GM19324 (cell line): ENCODE data around the gene TCF25.
A peak's percentile ranks its signal among the peaks of the same experiment; 100 is the strongest.
"Not testable (repeated sequence)": the region's sequence is repeated elsewhere in the genome, so short reads cannot be mapped to it uniquely, and the experiment has no call there.

Experiments
- ATAC-seq: cut with Tn5 transposase; IDR thresholded peaks from one replicate; pipeline ENCODE4 v1.9.1; 2021; ENCODE audit warnings: mild to moderate bottlenecking, moderate library complexity; ENCODE audit not compliant: unreplicated experiment, low FRiP score

The TCF25 gene, protein sequence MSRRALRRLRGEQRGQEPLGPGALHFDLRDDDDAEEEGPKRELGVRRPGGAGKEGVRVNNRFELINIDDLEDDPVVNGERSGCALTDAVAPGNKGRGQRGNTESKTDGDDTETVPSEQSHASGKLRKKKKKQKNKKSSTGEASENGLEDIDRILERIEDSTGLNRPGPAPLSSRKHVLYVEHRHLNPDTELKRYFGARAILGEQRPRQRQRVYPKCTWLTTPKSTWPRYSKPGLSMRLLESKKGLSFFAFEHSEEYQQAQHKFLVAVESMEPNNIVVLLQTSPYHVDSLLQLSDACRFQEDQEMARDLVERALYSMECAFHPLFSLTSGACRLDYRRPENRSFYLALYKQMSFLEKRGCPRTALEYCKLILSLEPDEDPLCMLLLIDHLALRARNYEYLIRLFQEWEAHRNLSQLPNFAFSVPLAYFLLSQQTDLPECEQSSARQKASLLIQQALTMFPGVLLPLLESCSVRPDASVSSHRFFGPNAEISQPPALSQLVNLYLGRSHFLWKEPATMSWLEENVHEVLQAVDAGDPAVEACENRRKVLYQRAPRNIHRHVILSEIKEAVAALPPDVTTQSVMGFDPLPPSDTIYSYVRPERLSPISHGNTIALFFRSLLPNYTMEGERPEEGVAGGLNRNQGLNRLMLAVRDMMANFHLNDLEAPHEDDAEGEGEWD

GRCh38 chr16:89873109-89873971 is at the start of gene TCF25:
Gene TCF25, plus strand, starts transcription at chr16:89873592. Its CDS starts 76 bp downstream, at chr16:89873668.
- peak; percentile 45 for ATAC-seq

DNA sequence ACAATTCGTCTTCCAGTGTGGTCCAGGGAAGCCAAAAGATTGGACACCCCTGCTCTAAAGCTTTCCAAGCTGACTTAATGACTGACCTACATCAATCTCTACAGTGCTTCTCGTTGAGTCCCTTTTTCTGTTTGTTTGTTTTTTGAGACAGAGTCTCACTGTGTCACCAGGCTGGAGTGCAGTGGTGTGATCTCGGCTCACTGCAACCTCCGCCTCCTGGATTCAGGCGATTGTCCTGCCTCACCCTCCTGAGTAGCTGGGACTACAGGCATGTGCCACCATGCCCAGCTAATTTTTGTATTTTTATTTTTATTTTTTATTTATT is 49.6 kb upstream of the TCF25 start:
- ATAC-seq, result not testable (repeated sequence)

DNA sequence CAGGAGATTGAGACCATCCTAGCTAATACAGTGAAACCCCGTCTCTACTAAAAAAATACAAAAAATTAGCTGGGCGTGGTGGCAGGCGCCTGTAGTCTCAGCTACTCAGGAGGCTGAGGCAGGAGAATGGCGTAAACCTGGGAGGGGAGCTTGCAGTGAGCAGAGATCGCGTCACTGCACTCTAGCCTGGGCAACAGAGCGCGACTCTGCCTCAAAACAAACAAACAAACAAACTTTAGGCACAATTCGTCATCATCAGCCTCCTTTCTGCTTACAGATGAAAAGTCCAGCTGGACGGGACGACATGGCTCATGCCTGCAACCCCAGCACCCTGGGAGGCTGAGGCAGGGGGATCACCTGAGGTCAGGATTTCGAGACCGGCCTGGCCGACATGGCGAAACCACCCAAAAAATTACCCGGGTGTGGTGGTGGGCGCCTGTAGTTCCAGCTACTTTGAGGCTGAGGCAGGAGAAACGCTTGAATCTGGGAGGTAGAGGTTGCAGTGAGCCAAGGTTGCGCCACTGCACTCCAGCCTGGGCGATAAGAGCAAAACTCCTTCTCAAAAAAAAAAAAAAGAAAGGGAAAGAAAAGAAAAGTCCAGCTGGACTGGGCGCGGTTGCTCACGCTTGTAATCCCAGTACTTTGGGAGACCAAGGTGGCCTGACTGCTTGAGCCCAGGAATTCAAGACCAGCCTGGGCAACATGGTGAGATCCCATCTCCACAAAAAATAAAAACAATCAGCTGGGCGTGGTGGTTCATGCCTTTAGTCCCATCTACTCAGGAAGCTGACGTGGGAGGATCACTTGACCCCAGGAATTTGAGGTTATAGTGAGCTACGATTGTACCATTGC is 46.6 kb upstream of the TCF25 start:
- no peak for ATAC-seq

DNA sequence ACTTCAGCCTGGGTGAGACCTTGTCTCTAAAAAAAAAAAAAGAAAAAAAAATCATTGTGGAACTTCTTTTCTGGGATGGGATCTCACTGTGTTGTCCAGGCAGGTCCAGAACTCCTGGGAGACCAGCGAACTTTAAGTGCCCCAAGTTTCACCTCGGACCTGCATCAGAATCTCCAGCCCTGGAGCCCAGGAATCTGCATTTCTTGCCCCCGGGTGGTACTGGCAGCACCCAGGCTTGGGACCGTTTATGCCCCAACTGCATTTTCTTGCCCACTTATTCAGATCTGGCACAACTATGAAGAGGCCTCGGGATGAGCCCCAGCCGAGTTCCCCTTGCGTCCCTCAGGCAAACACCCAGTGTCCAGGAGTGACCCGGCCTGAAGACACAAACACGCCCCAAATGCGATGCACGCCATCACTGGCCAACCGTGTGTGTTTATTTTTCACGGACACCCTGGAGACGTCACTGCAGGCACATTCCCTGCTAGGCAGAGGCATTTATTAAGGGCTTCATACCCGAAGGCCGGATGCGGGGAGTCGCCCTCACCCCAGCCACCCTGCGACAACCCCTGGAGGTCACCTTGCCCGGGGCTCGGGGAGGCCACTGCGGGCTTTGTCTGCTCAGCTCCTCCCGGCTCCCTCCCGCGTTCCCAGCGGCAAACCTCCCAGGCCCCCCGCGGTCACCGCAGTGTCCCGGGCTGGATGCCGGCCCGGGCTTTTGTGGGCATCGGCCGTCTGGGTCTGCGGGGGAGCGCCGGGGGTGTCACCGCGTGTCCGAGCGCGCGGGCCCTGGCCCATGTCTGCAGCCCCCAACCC is 45.8 kb upstream of the TCF25 start:
- ATAC-seq, result no peak

GRCh38 chr16:89828199-89828869 is 45.1 kb upstream of the TCF25 start, which contains the start of gene SPIRE2:
Gene SPIRE2, plus strand, starts transcription at chr16:89828475. Its CDS starts 76 bp downstream, at chr16:89828551.
- no peak for ATAC-seq

- ATAC-seq, result no peak
These were observed 44.3 kb upstream of the TCF25 start for GRCh38 chr16:89828870-89829629.

DNA sequence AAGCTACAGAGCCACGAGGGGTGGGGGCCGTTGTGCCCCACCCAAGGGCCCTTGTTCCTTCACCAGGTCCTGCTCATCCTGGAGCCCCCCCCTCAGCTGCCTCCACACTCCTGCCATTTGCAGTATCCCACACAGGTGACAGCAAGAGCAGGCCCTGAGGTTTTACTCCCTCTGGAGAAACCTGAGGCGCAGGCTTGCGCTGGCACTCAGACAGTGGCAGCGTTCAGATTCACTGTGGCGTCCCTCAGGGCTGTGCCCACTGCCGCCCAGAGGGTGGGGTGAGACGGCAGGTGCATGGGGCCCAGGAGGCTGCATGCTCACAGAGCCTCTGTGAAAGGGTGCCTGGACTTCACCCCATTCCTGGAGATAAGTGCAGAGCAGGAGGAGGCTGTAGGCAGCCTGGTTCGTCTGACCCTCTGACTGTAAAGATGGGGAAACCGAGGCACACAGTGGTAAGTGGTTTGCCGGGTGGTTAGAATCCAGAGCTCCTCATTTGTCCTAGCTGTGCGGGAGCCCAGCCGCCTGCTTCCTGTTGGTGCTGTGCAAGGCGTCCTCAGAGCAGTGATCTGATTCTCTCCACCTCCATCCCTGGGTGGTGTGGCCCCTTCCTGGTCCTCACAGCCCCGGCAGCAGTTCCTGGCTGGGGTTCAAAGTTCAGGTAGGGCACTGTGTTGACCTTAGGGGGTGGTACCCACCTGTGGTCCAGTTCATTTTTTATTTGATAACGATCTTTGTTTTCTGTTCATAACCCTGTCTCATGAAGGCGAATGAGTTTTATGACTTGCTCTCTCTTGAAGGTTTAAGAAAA is 43.6 kb upstream of the TCF25 start:
- ATAC-seq, result no peak

DNA sequence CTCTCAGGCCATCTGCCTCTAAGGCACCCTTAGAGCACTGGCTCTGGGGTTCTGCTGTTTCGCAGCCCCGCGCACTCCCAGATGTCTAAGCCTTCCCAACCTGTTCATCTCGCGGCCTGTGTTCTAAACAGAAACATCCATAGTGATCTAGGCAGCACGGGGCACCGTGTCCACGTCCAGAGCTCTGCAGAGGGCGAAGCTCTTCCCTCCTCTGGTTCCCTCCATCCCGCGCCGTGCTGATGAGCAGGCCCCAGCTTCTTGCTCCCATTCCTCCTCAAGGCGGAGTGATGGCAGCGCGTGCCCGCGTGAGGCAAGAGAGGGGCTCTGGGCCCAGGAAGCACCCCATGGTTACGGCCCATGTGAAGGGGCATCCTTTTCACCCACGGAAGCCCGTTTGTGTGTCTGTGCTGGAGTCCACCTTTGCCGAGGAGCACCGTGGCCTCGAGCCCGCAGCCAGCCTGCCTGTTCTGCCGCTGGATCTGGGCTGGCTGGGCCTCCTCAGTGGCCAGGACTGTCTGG is 41.5 kb upstream of the TCF25 start:
- no peak for ATAC-seq

GRCh38 chr16:89833664-89834363 is 39.6 kb upstream of the TCF25 start:
- not testable (repeated sequence) for ATAC-seq

GRCh38 chr16:89834813-89835363 is 38.5 kb upstream of the TCF25 start:
- not testable (repeated sequence) for ATAC-seq

DNA sequence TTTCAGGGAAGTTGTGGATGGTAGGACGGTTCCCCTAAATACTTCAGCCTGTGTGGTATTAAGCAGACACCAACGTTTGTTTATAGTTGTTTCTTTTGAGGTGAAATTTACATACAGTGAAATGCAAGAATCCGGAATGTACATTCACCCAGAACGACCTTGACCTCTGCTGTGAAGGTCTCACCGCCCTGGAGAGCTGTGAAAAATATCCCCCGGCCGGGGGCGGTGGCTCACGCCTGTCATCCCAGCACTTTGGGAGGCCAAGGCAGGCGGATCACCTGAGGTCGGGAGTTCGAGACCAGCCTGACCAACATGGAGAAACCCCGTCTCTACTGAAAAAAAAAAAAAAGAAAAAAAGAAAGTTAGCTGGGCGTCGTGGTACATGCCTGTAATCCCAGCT is 36.9 kb upstream of the TCF25 start:
- not testable (repeated sequence) for ATAC-seq

- ATAC-seq, result no peak
These were observed 36.3 kb upstream of the TCF25 start for GRCh38 chr16:89837014-89837546.

- ATAC-seq, result no peak
These were observed 32.1 kb upstream of the TCF25 start for GRCh38 chr16:89841275-89841674.

DNA sequence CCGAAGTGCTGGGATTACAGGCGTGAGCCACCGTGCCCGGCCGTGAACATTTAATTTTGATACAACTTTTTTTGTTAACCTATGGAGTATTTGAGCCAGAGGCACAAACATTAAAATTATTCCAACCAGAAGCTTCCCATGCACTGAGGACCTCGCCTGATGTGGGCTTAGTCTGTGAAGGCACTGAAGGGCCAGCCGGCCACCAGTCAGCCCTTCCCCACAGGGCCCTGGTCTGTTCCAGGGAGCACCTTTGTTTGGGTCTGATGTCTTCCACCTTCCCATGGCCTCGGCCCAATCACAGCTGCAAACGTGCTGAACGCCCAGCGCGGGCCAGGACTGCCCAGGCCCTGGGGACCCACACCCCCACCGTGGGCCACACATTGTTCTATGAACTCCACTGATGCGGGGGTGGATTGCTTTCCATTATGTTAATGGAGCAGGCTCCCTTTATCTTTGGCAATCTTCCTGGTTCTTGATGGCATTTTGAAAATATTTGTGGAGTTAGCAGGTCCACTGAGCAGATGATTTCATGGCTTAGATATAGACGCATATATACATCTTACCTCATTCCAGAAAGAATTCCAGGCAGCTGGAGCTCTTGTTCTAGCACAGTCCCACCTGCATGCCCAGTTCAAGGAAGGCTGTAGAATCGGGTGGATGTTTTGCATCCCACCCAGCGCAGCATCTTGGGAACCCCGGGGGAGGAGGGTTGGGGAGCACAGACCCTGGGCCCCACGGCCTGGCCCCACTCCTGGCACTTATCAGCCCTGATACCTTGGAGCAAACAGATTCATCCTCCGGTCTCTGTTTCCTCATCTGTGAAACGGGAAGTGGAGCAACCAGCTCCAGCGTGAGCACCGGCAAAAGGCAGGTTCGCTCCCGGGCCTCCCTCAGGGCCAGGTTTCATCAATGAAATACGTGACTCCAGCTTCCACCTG is 30.7 kb upstream of the TCF25 start:
- no peak for ATAC-seq
